Thoracic aorta (tissue), 2 donors: ENCODE measurements around the gene TSHZ3. TPM values are rescaled to one million over a fixed set of nuclear protein-coding genes. Genes with fewer than 3 reads are reported as not detected.

Experiments used
- ATAC-seq: fragments of 150-250 bp; one replicate; pipeline ENCODE4 v1.8.0; 2017; ENCODE audit warnings: low read depth; ENCODE audit not compliant: insufficient number of reproducible peaks, low FRiP score
- DNase-seq: peaks from one replicate; pipeline ENCODE4 v3.0.0-alpha.2; 2020; ENCODE audit warnings: low spot score
- H3K27ac ChIP-seq, 2 donors: fragments of 200-600 bp; sonication (generic); 1 replicate in 1 of 2; 2 replicates in 1 of 2; pipeline ENCODE4 v1.5.1; 2016; ENCODE audit warnings: mild to moderate bottlenecking in 2 of 2, moderate library complexity in 2 of 2
- H3K27me3 ChIP-seq: fragments of 200-600 bp; sonication (generic); replicated peaks from 2 replicates; pipeline ENCODE4 v1.6.0; 2016; ENCODE audit warnings: mild to moderate bottlenecking; ENCODE audit not compliant: insufficient read depth
- H3K36me3 ChIP-seq: fragments of 200-600 bp; sonication (generic); one replicate; pipeline ENCODE4 v1.5.1; 2016
- H3K4me1 ChIP-seq, 2 donors: fragments of 200-600 bp; sonication (generic); 1 replicate in 1 of 2; 2 replicates in 1 of 2; pipeline versions ENCODE4 v1.5.1 to v1.6.0; 2016; ENCODE audit warnings: low read depth in 2 of 2, mild to moderate bottlenecking in 1 of 2; ENCODE audit not compliant: control insufficient read depth in 1 of 2
- H3K4me3 ChIP-seq: fragments of 200-600 bp; sonication (generic); 2 replicates; pipeline ENCODE4 v1.5.1; 2016; ENCODE audit warnings: mild to moderate bottlenecking
- H3K9me3 ChIP-seq: fragments of 200-600 bp; sonication (generic); 2 replicates; pipeline ENCODE4 v1.5.1; 2016
- CTCF ChIP-seq: fragments of 200-600 bp; sonication (generic); IDR thresholded peaks from one replicate; pipeline ENCODE4 v1.5.1; 2019; ENCODE audit warnings: antibody characterized with exemption
- total RNA-seq, 2 donors: library from RNA; depleted of rRNA; stranded (reverse); fragments of >200 nt; gene quantifications; one replicate each; pipeline versions ENCODE4 v1.1.0 to v1.2.3, GENCODE V29; 2016

TSHZ3 gene
- total RNA-seq, 2 donors from 2014 or later: 9.3 to 10.2 TPM

- H3K27ac ChIP-seq: no peak overlapping the region
- ATAC-seq: no peak
- H3K4me1 ChIP-seq: no peaks in the 10 kb centered on the region
These were observed 64.6 kb downstream of the TSHZ3 start for GRCh38 chr19:31284621-31285020.

GRCh38 chr19:31283701-31284100 lies 65.5 kb downstream of the TSHZ3 start:
- no peaks in the 10 kb centered on the region for H3K9me3 ChIP-seq
- H3K27ac ChIP-seq: no peak overlapping the region
- no peaks in the 10 kb centered on the region for H3K4me1 ChIP-seq
- H3K36me3 ChIP-seq: peaks cover 6% of the 10 kb centered on the region
- no peak for DNase-seq
- no peaks in the 10 kb centered on the region for H3K27me3 ChIP-seq
- no peak overlapping the region for H3K4me3 ChIP-seq
- no peak for ATAC-seq
- no peak for TF ChIP-seq CTCF

More at GRCh38 chr19:31284621-31285020, 64.6 kb downstream of the TSHZ3 start:
- Histone ChIP-seq H3K9me3 (no peaks in the 10 kb centered on the region), H3K4me3 (no peak overlapping the region), H3K36me3 (peaks cover under 1% of the 10 kb centered on the region), H3K27me3 (no peaks in the 10 kb centered on the region)
- no peak for DNase-seq
- TF ChIP-seq CTCF: no peak

GRCh38 chr19:31282346-31282745 lies 66.9 kb downstream of the TSHZ3 start:
- H3K9me3 ChIP-seq: no peaks in the 10 kb centered on the region
- no peaks in the 10 kb centered on the region for H3K4me1 ChIP-seq
- ATAC-seq (no peak), DNase-seq (no peak)
- peaks cover 6% of the 10 kb centered on the region for H3K36me3 ChIP-seq
- H3K4me3 ChIP-seq: no peak overlapping the region
- TF ChIP-seq CTCF: no peak
- H3K27ac ChIP-seq: no peak overlapping the region
- no peaks in the 10 kb centered on the region for H3K27me3 ChIP-seq

GRCh38 chr19:31280287-31281006 lies 68.8 kb downstream of the TSHZ3 start:
- Histone ChIP-seq H3K4me3 (no peak overlapping the region), H3K4me1 (no peaks in the 10 kb centered on the region), H3K27me3 (no peaks in the 10 kb centered on the region), H3K9me3 (no peaks in the 10 kb centered on the region), H3K36me3 (peaks cover 6% of the 10 kb centered on the region), H3K27ac (no peak overlapping the region)
- no peak for DNase-seq
- no peak for TF ChIP-seq CTCF
- no peak for ATAC-seq

GRCh38 chr19:31279436-31279765 lies 69.8 kb downstream of the TSHZ3 start:
- Histone ChIP-seq H3K27ac (no peak overlapping the region), H3K9me3 (no peaks in the 10 kb centered on the region), H3K4me3 (no peak overlapping the region), H3K36me3 (peaks cover 6% of the 10 kb centered on the region), H3K27me3 (no peaks in the 10 kb centered on the region), H3K4me1 (no peaks in the 10 kb centered on the region)
- ATAC-seq (no peak), DNase-seq (no peak)
- TF ChIP-seq CTCF: no peak
